HFFc6 (cell line): ENCODE results near the gene MICAL2. TPM values are rescaled to one million over a fixed set of nuclear protein-coding genes. Genes with fewer than 3 reads are reported as not detected.

Experiments
- DNase-seq: peaks from one replicate; pipeline ENCODE4 v3.0.0-alpha.2; 2018
- H3K27ac Mint-ChIP-seq: 2 replicates; pipeline ENCODE4 v1.8.0; 2020; ENCODE audit warnings: mild to moderate bottlenecking, mixed read lengths
- H3K27me3 Mint-ChIP-seq: 2 replicates; pipeline ENCODE4 v1.8.0; 2021; ENCODE audit warnings: mild to moderate bottlenecking, moderate library complexity, mixed read lengths; ENCODE audit not compliant: insufficient read depth
- H3K36me3 Mint-ChIP-seq: 2 replicates; pipeline ENCODE4 v1.8.0; 2021; ENCODE audit warnings: low read depth, mixed read lengths
- H3K4me1 Mint-ChIP-seq: 2 replicates; pipeline ENCODE4 v1.8.0; 2020; ENCODE audit warnings: low read depth, mixed read lengths
- H3K4me3 Mint-ChIP-seq: 2 replicates; pipeline ENCODE4 v1.8.0; 2020; ENCODE audit warnings: mild to moderate bottlenecking, moderate library complexity, mixed read lengths
- H3K9me3 Mint-ChIP-seq: 2 replicates; pipeline ENCODE4 v1.8.0; 2020; ENCODE audit warnings: mild to moderate bottlenecking, mixed read lengths
- CTCF ChIP-seq: fragments of 200-600 bp; sonication (generic); IDR thresholded peaks from 2 replicates; pipeline ENCODE4 v1.5.0; 2021; ENCODE audit warnings: antibody characterized with exemption, mild to moderate bottlenecking
- total RNA-seq, 6 experiments: library from RNA; stranded (reverse); fragmentation: NEBNext Ultra II Directional; extraction: Animal tissue kit (Norgen Biotek cat#: 25700); gene quantifications; 2 replicates in 1 of 6; 3 replicates in 5 of 6; pipeline ENCODE4 v1.2.3, GENCODE V29; 2021

Gene MICAL2
- total RNA-seq, 6 experiments from 2014 or later, result 199 to 252 (median 233) TPM

GRCh38 chr11:12085371-12086251, 24.8 kb upstream of the MICAL2 start:
- Mint-ChIP-seq H3K4me3 (peak overlapping the region; percentile 95), H3K27me3 (peaks cover 11% of the 10 kb centered on the region), H3K4me1 (peaks cover 74% of the 10 kb centered on the region), H3K36me3 (peaks cover 26% of the 10 kb centered on the region; the same call in 1 of the 2 replicates), H3K9me3 (peaks cover 9% of the 10 kb centered on the region), H3K27ac (peak overlapping the region; percentile 100)
- TF ChIP-seq CTCF, result no peak
- DNase-seq, result peak; percentile 45

- peak; percentile 96 for DNase-seq
- TF ChIP-seq CTCF, result no peak
- Mint-ChIP-seq H3K27ac (peak overlapping the region; percentile 100), H3K4me3 (peak overlapping the region; percentile 95), H3K27me3 (peaks cover 13% of the 10 kb centered on the region), H3K4me1 (peaks cover 80% of the 10 kb centered on the region), H3K9me3 (peaks cover 8% of the 10 kb centered on the region; the same call in 1 of the 2 replicates), H3K36me3 (peaks cover 26% of the 10 kb centered on the region; the same call in 1 of the 2 replicates)
Measured at GRCh38 chr11:12086271-12087074, 23.9 kb upstream of the MICAL2 start.

GRCh38 chr11:12087075-12088004, 23.1 kb upstream of the MICAL2 start:
- peak overlapping the region; percentile 95 for H3K4me3 Mint-ChIP-seq
- TF ChIP-seq CTCF, result peak; percentile 51
- H3K4me1 Mint-ChIP-seq, result peaks cover 89% of the 10 kb centered on the region
- peak overlapping the region; percentile 100 for H3K27ac Mint-ChIP-seq
- H3K9me3 Mint-ChIP-seq, result peaks cover 8% of the 10 kb centered on the region; the same call in 1 of the 2 replicates
- peaks cover 26% of the 10 kb centered on the region; the same call in 1 of the 2 replicates for H3K36me3 Mint-ChIP-seq
- DNase-seq, result peak; percentile 71
- peaks cover 15% of the 10 kb centered on the region for H3K27me3 Mint-ChIP-seq

- H3K27me3 Mint-ChIP-seq, result peaks cover 15% of the 10 kb centered on the region
- peaks cover 96% of the 10 kb centered on the region for H3K4me1 Mint-ChIP-seq
- TF ChIP-seq CTCF, result peak; percentile 57
- H3K27ac Mint-ChIP-seq, result peak overlapping the region; percentile 100
- DNase-seq, result peak; percentile 81
- peaks cover 32% of the 10 kb centered on the region; the same call in 1 of the 2 replicates for H3K36me3 Mint-ChIP-seq
- peaks cover 8% of the 10 kb centered on the region; the same call in 1 of the 2 replicates for H3K9me3 Mint-ChIP-seq
- H3K4me3 Mint-ChIP-seq, result peak overlapping the region; percentile 95
Measured at GRCh38 chr11:12088047-12088481, 22.3 kb upstream of the MICAL2 start.
